ENCODE measurements around the gene MTF1. TPM values are rescaled to one million over a fixed set of nuclear protein-coding genes. Genes with fewer than 3 reads are reported as not detected.

Gene MTF1
- total RNA-seq, 1 donor from 2014 or later: 6.2 TPM

DNA sequence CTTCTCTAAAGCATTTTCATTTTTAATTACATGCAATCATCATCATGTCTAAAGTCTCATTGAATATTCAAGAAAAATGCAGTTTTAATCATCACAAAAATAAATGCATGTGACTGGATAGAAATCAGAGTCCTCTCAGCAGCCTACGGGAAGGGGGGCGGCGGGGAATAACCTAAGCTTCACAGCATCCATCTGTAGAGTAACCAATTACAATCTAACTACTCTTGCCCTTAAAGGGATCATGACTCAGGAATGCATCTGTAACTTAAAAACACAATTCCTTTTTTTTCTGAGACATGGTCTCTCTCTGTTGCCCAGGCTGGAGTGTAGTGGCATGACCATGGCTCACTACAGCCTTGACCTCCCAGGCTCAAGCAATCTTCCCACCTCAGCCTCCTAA, 22.6 kb downstream of the MTF1 start:
- no peak for DNase-seq (ENCODE audit: extremely low read depth, low read depth, low spot score)

DNA sequence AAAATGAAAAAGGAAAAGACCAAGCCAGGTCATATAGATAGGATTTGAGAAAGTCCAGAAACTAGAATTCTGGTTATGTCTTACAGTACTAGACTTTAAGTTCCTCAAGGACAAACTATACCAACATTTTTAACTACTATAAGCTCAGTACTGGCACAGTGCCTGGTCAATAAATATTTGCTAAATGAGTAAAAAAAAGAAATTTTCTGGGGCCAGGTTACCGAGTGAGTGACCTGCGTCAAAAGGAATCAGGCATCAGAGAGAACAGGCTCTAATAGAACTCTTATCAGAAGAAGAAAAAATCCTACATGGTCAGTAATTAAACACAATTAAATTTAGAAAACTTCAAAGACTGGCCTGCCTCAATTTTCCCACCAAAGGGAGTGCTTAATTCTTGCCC, 27.6 kb downstream of the MTF1 start:
- DNase-seq (ENCODE audit: extremely low read depth, low read depth, low spot score): no peak

DNA sequence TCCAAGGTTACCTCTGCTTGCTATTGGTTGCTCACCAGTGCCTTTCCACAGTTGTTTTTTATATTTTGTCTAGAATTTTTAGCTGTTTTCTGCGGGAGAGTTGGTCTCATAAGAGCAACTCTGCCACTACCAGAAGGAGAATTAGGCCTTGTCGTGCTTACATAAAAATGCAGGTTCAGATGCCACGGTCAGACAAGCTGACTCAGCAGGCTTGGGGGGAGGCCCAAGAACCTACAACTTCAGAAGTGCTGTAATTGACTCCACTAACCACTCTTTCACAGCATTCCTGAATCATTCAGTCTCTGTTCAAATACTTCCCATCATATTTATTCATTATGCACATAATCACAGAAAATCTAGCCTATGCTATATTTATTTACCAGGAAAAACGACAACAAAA, 28.3 kb downstream of the MTF1 start:
- DNase-seq (ENCODE audit: extremely low read depth, low read depth, low spot score): no peak

DNA sequence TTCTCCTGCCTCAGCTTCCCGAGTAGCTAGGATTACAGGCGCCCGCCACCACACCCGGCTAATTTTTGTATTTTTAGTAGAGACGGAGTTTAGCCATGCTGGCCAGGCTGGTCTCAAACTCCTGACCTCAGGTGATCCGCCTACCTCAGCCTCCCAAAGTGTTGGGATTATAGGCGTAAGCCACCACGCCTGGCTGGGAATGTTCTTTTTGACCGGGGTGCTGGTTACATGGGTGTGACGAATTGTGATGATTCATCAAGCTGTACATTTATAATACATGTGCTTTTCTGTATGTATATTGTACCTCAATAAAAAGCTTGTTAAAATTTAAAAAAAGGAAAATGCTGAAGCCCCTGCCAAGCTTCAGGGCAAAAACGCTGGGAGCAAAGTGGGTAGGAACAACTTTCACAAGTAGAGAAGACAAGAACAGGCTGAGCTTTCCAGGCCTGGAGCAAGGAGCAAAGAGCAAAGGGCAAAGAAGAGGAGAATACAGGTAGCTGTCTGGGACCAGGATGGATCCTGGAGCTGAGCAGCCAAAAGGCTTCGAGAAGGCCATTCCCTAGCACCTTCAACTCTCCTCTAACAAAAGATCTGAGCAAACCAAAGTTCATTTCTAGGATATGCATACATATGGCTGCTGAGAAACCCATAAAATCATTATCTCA, 30.9 kb downstream of the MTF1 start:
- DNase-seq (ENCODE audit: extremely low read depth, low read depth, low spot score): no peak

DNA sequence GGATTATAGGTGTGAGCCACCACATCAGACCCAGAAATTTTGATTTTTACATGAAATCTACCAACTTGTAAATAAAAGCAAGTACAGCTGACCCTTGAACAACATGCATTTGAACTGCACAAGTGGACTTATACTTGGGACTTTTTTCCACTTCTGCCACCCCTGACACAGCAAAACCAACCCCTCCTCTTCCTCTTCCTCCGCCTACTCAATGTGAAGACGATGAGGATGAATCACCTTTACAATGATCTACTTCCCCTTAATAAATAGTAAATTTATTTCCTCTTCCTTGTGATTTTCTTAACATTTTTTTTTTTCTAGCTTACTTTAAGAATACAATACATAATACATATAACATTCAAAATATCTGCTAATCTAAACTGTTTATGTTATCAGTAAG, 33.9 kb downstream of the MTF1 start:
- no peak for DNase-seq (ENCODE audit: extremely low read depth, low read depth, low spot score)

DNA sequence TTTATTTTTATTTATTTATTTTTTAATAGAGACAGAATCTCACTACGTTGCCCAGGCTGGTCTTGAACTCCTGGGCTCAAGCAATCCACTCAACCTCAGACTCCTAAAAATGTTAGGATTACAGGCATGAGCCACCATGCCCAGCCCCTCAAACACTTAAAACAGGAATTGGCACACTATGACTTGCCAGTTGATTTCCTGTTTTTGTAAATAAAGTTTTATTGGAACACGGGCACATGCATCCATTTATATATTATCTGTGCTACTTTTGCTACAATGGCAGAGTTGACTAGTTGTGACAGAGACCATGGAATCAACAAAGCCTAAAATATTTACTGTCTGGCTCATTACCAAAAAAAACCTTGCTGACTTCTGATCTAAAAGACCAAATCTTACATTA, 35.4 kb downstream of the MTF1 start:
- DNase-seq (ENCODE audit: extremely low read depth, low read depth, low spot score): no peak

DNA sequence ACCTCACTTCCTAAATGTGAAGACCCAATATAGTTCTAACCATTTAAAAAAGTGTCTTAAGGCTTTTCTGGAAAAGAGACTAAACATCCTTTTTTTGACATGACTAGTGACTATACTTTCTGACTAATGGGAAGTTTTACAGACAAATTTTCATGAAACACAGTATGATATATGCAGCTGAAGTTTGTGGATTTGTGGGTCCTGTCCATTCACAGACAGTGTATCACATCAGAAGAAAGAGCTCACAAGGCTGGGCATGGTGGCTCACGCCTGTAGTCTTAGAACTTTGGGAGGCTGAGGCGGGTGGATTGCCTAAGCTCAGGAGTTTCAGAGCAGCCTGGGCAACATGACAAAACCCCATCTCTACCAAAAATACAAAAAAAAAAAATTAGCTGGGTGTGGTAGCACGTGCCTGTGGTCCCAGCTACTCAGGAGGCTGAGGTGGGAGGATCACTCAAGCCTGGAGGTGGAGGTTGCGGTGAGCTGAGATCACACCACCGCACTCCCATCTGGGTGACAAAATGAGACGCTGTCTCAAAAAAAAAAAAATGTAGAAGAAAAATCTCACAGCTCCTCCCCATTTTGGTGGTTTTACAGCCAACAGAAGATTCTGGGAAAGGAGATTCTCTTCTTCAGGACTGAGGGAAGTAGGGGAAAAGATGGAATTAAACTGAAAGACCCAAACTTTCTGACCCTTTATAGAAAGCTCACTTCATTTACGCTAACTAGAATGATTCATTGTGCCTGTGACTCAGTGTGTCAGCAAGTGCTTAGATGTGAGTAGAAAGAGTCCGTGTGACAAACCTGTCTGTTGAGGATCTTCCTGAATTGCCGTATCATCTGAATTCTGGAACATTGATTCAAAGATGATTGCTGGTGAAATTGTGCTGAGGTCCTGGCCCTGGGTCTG, 36.2 kb downstream of the MTF1 start:
- no peak for DNase-seq (ENCODE audit: extremely low read depth, low read depth, low spot score)

DNA sequence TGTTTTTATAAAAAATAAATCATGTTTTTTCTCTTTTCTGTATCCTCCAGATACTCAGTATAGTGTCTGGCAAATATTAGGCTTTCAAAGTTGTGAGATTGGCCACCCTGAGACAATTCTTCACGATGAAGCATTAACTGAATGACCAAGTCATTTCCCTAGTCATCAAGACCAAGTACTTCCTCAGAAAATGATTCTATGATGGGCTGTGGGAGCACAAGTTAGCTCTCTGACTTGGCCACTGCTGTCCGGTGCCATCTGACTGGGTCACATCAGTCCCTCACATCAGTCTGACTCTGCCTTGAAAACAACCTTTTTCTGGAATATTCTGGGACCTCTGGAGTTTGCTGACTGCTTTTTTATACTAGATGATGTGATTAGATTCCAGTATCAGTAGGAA, 37.9 kb downstream of the MTF1 start:
- DNase-seq (ENCODE audit: extremely low read depth, low read depth, low spot score): no peak

DNA sequence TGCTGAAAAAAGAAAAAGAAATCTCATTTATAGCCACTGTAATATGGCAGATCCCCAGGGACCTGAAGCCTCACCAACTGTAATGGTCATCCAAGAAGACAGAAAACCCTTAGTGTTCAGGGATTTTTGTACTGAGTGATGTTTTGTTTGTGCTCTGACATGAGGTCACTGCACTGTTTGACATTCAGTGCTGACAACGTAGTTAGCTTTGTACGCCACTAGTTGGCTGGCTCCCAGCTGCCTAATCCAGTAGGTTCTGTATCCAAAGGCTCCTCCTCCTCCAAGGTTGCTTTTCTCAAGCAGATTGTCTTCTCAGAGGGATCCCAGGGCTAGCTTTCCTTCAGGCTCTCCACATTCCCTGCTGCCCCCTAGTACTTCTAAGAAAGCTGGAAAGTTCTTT, 41.9 kb downstream of the MTF1 start:
- no peak for DNase-seq (ENCODE audit: extremely low read depth, low read depth, low spot score)

DNA sequence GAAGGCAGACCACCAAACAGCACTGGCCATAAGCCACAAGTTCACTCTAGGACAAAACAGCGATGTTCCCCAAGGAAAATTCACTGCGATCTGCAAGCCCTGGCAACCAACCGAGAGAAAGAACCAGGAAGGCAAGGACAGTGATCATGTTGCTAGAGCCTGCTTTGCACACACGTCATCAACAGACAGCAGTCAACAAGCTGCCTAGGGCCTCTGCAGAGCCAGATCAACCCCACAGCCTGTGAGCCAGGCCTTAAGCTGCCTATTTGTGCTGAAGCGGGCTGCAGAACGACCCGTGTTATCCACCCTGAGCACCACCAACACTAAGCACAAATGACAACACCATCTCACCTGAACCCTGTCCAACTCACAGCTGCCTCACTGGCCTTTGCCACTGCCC, 45.1 kb downstream of the MTF1 start:
- DNase-seq (ENCODE audit: extremely low read depth, low read depth, low spot score): no peak

DNA sequence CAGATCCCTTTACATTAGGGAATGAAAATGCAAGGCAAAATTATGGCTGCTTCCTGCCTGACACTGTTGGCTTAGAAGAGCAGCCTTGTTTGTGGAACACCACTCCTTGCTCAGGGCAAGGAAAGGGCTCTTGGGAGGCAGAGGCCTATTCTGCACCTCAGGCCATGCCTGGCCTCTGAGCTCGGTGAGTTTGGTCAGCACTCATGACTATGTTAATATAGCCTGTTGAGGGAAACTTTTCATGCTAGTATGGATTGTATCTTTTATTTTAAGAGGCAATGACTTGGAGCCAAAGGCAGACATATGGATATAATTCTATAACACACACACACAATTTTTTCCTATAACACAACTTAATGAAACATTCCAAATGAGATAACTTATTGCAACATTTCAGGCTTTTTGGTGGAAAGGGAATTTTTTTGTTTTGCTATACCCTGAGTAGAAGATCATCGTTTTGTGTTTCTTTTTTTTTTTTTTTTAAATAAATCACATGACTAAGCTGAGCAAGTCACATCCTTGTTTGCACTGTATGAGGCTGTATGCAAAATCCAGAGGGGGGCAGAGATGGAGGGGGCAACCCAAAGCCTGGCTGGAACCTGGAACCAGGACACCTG, 45.8 kb downstream of the MTF1 start:
- DNase-seq (ENCODE audit: extremely low read depth, low read depth, low spot score): no peak

DNA sequence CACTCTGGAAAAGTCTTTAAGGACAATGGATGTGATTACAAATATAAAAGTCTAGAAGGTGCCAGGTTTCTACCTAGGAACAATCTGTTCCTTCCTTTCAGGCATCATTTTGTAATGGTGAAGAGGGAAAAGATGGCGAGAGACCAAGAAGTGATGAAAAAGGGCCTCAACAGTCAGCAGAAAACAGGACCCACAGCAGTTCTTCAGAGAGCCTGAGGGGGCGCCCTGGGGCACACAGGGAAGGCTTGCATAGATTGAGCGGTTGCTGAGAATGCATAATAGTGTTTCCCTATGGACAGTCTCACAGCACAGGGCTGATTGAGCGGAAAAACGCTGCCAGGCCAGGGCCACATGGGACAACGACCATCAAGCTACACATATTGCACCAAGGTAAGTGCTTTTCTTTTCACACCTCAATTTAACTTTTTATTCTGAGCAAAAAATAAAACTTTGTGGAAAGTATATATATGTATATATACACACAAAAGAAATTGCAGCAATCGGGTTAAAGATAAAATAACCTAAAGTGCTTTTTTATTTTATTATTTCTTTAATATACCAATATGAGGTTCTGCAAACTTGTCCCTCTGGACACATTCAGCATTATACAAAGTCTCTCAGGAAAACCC, 48.3 kb downstream of the MTF1 start:
- DNase-seq (ENCODE audit: extremely low read depth, low read depth, low spot score): no peak

DNA sequence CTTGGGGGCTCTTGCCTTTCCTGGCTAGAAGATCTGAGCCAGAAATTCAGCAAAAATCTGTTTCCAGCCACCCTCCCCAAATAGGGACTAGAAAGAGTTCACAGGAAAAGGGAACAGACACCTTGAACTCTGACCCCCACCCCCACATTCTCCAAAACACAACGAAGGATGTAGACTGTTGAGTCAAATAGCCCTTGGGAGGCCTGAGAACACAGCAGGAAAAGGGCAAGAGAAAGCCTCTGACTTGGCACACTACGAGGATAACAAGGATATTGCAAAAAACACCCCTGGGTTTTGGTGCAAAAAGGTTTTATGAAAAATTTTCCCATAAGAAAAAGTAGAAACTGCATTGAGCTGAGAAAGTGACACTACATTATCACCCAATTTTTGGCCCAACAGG, 49.5 kb downstream of the MTF1 start:
- DNase-seq (ENCODE audit: extremely low read depth, low read depth, low spot score): no peak

DNA sequence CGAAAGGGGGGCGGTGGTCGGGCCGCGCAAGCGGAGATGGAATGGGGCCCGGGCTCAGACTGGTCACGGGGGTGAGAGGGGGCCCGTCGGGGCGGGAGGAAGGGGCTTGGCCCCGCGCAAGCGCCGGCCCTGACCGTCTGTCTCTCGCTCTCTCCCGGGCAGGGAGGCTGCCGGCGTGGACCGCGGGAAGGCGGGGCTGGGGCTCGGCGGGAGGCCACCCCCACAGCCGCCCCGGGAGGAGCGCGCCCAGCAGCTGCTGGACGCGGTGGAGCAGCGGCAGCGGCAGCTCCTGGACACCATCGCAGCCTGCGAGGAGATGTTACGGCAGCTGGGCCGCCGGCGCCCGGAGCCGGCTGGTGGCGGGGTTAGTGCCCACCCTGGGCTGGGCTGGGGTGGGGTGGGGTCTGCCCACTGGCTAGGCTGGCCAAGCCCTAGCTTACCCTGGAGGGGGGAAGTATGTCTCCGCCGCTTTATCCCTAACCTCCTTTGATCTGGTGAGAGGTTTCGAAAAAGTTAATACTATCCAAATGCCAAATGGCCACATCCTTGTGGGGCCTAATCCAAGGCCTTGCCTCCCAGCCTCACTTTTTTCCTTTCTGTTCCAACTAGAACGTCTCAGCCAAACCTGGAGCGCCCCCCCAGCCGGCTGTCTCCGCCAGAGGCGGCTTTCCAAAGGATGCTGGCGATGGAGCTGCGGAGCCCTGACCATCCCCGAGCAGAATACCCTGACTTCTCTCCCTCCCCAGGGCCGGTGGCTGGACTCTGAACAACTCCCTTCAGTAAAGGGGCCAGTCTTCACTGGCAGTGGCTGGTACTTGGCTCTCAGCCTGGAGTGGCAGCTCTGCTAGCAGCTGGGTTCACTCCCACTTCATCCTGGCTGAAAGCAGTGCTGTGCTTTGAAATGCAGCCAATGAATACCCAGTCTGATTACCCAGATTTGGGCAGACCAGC, 50.7 kb downstream of the MTF1 start:
- no peak for DNase-seq (ENCODE audit: extremely low read depth, low read depth, low spot score)

DNA sequence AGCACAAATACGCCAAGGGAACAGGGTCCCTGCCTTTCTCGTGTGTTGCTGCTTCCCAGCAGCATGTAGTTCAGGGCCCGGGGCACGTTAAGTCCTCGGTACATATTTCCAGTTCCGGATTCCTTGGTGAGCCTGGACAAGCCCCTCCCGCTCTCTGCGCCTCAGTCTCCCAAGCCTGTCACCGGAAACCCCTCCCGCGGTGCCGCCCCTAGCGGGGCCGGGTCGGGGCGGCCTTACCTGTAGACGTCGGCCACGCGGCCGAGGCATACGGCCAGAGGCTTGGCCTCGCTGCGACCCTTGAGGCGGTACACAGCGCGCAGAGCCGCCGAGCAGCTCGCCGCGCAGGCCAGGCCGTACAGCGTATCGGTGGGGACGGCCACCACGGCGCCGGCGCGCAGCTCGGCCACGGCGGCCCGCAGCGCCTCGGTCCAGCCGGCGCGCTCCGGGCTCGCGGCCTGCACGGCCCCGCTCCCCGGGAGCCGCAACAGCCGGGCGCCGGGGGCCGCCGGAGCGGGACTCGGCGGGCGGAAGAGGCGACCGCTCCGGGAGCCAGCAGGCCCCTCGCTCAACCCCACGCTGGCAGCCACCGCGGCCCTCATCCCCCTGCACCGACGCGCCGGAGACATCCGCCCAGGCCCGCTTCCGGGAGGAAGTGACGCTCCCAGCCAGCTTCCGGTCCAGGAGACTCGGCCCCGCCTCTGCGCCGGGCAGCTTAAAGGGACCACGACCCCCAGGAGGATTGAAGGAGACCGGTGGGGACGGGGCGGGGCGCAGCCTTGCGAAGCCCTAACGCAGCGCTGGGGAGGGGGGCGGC, 51.6 kb downstream of the MTF1 start, which contains the start of the genes C1orf122 and YRDC:
Gene C1orf122, plus strand, starts transcription at position 236 of the 814 bp plus-strand sequence. CDS start 615 bp downstream, outside the sequence.
Gene YRDC, minus strand, starts transcription at position 654 of the 814 bp plus-strand sequence. Its CDS starts 28 bp downstream, at position 626.
- DNase-seq (ENCODE audit: extremely low read depth, low read depth, low spot score): no peak

DNA sequence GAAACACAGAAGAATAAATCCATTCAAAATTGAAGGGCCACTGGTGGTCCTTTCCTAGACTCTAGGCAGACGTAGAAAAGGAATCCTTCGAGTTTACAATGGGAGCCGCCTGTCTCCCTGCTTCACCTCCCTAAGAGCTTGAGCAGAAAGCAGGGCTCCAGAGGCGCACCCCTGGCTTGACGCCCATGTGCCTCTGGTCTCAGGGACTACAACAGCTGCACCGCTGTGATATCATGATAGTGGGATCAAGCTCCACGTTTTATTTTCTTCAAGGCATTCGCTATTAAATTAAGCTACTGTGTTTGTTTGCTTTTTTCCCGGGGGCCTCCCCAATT, 52.2 kb downstream of the MTF1 start:
- DNase-seq (ENCODE audit: extremely low read depth, low read depth, low spot score): no peak

DNA sequence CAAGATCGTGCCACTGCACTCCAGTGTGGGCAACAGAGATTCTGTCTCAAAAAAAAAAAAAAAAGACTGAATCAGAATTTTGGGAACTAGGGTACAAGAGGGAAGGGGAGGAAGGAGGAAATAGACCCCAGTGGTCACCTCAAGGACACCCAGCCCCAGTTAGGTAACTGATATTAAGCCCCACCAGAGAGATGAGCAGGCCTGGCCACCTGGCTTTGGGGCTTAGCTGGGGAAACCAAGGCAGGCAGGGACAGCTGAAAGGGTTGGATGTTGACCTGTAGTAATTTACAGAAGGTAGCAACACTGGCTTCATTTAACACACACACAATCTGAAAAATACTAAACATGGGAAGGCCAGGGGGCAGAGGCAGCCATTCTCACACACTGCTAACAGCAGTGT, 57.0 kb downstream of the MTF1 start:
- DNase-seq (ENCODE audit: extremely low read depth, low read depth, low spot score): no peak

DNA sequence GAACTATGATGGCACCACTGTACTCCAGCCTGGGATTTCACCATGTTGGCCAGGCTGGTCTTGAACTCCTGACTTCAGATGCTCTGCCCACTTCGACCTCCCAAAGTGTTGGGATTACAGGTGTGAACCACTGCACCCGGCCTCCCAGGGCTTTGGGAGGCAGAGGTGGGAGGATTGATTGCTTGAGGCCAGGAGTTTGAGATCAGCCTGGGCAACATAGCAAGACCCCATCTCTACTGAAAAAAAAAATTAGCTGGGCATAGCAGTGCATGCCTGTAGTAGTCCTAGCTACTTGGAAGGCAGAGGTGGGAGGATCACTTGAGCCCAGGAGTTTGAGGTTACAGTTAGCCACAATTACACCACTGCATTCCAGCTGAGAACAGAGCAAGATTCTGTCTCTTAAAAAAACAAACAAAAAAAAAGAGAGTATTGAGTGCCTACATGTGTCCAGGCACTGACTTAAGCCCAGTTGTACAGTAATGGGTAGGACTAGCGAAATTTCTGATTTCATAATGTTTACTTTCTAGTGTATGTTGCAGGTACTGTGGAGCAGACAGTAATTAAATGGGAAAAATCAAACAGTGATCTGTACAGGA, 61.5 kb downstream of the MTF1 start:
- DNase-seq (ENCODE audit: extremely low read depth, low read depth, low spot score): no peak
